Liver (tissue), 9 donors: ENCODE data around the gene ZER1. TPM values are rescaled to one million over a fixed set of nuclear protein-coding genes. Genes with fewer than 3 reads are reported as not detected.
A peak's percentile ranks its signal among the peaks of the same experiment; 100 is the strongest.
"Not testable (repeated sequence)": the region's sequence is repeated elsewhere in the genome, so short reads cannot be mapped to it uniquely, and the experiment has no call there.

Experiments used
- DNase-seq: peaks from one replicate; pipeline ENCODE4 v3.0.0-alpha.2; 2017; ENCODE audit warnings: low spot score
- H3K27ac ChIP-seq, 2 donors: one replicate each; pipeline ENCODE4 v1.7.0; 2013; ENCODE audit warnings: inconsistent platforms in 2 of 2, low read length in 2 of 2, control low read depth in 1 of 2, low read depth in 1 of 2, mild to moderate bottlenecking in 1 of 2
- H3K27me3 ChIP-seq, 4 donors: one replicate each; pipeline versions ENCODE4 v1.6.1 to v1.7.0; 2013; ENCODE audit warnings: low read length in 3 of 4, inconsistent platforms in 1 of 4, mild to moderate bottlenecking in 1 of 4, moderate library complexity in 1 of 4; ENCODE audit not compliant: control insufficient read depth in 4 of 4, insufficient read depth in 4 of 4
- H3K36me3 ChIP-seq, 4 donors: one replicate each; pipeline versions ENCODE4 v1.6.1 to v1.7.0; 2013; ENCODE audit warnings: low read length in 3 of 4, mild to moderate bottlenecking in 3 of 4, low read depth in 1 of 4, moderate library complexity in 1 of 4; ENCODE audit not compliant: control insufficient read depth in 4 of 4, insufficient read depth in 3 of 4
- H3K4me1 ChIP-seq, 4 donors: one replicate each; pipeline versions ENCODE4 v1.6.1 to v1.7.0; 2013; ENCODE audit warnings: low read length in 3 of 4, mild to moderate bottlenecking in 3 of 4, moderate library complexity in 1 of 4; ENCODE audit not compliant: control insufficient read depth in 4 of 4, insufficient read depth in 4 of 4
- H3K4me3 ChIP-seq, 3 donors: one replicate each; pipeline versions ENCODE4 v1.6.1 to v1.7.0; 2013; ENCODE audit warnings: low read length in 3 of 3, control low read depth in 1 of 3, low read depth in 1 of 3, mild to moderate bottlenecking in 1 of 3
- H3K9ac ChIP-seq, 2 donors: one replicate each; pipeline ENCODE4 v1.7.0; 2013; ENCODE audit warnings: low read length in 2 of 2, mild to moderate bottlenecking in 2 of 2, moderate library complexity in 2 of 2, control low read depth in 1 of 2, low read depth in 1 of 2
- H3K9me3 ChIP-seq, 4 donors: one replicate each; pipeline versions ENCODE4 v1.6.1 to v1.7.0; 2013; ENCODE audit warnings: low read length in 3 of 4; ENCODE audit not compliant: control insufficient read depth in 4 of 4
- ATF3 ChIP-seq: IDR thresholded peaks from 2 replicates; pipeline ENCODE4 v1.6.1; 2016; ENCODE audit warnings: antibody characterized with exemption
- EGR1 ChIP-seq, 2 donors: IDR thresholded peaks; 2 replicates each; pipeline ENCODE4 v1.6.1; 2016 to 2018; ENCODE audit warnings: antibody characterized with exemption in 2 of 2, low read depth in 2 of 2
- FOXA1 ChIP-seq: IDR thresholded peaks from 2 replicates; pipeline ENCODE4 v1.6.1; 2016; ENCODE audit warnings: antibody characterized with exemption
- HNF4G ChIP-seq: IDR thresholded peaks from 2 replicates; pipeline ENCODE4 v1.6.1; 2016; ENCODE audit warnings: antibody characterized with exemption
- RAD21 ChIP-seq, 2 donors: IDR thresholded peaks; 2 replicates each; pipeline ENCODE4 v1.6.1; 2016; ENCODE audit warnings: antibody characterized with exemption in 2 of 2, mild to moderate bottlenecking in 2 of 2
- REST ChIP-seq: IDR thresholded peaks from 2 replicates; pipeline ENCODE4 v1.6.1; 2016; ENCODE audit warnings: antibody characterized with exemption, mild to moderate bottlenecking
- TAF1 ChIP-seq: conservative IDR thresholded peaks from 2 replicates; pipeline ENCODE4 v1.6.1; 2016; ENCODE audit warnings: antibody characterized with exemption, mild to moderate bottlenecking
- YY1 ChIP-seq: IDR thresholded peaks from 2 replicates; pipeline ENCODE4 v1.6.1; 2016; ENCODE audit warnings: antibody characterized with exemption, mild to moderate bottlenecking
- WGBS: extraction: QIAGEN DNeasy Blood & Tissue Kit; methylation state at CpG from one replicate; pipeline ENCODE4 v1.1.7; 2013; 5-methylcytosine and 5-hydroxymethylcytosine counted together
- polyA plus RNA-seq, 2 donors: library from polyadenylated mRNA; stranded (reverse) in 1 of 2; unstranded in 1 of 2; fragments of 200-250 nt in 1 of 2; fragments of >200 nt in 1 of 2; fragmentation: Nextera tagmentation in 1 of 2; extraction: Ambion mirVana in 1 of 2; gene quantifications; one replicate each; pipeline versions ENCODE4 v1.2.1 to v1.2.3, GENCODE V29; 2013 to 2015
- total RNA-seq, 2 donors: library from RNA; depleted of rRNA; stranded (reverse); fragments of >200 nt; gene quantifications; one replicate each; pipeline ENCODE4 v1.2.3, GENCODE V29; 2014
- TF ChIP-seq, protein P1 (sequence below): fragments of 150-350 bp; IDR thresholded peaks from 2 replicates; pipeline ENCODE4 v1.5.1; 2017; ENCODE audit warnings: improper control_type of control experiment, low read depth, low read length; ENCODE audit not compliant: missing input control
- TF ChIP-seq, protein P2 (sequence below): IDR thresholded peaks from 2 replicates; pipeline ENCODE4 v1.6.1; 2016; ENCODE audit warnings: antibody characterized with exemption
- donor health status: healthy.
- donor health status: healthy.
- donor health status: healthy.
- donor health status: healthy.
- donor health status: healthy.

ZER1 gene
- total and polyA plus RNA-seq, 4 donors = 7.6 to 29.1 (median 15.8) TPM

DNA sequence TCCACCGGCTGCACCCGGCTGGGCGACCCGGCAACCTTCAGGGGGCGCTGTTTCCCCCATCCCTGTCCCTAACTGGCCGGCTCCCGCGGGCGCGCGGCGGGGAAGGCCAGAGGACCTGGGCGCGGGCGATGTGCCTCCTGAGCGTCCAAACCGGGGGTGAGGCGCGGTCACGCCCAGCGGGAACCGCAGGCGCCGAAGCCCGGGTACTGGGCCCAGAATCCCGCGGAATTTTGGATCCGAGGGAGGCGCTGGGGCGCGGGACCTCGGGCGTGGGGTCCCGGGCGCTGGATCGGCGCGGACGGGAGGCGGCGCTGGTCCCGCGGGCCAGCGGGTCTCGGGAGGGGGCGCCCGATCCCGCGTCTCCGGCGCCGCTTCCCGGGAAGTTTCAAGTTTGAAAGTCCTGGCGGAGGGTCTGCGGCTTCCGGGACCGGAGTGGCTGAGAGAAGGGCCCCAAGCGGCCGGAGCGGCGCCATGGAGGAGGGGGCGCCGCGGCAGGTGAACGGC, 69.2 kb downstream of the ZER1 start, which contains the start of gene PKN3:
Gene PKN3 (plus strand): TSS at position 59 of the 504 bp plus-strand sequence. CDS start 413 bp downstream, at position 472.
- Histone ChIP-seq H3K4me1 (peaks cover 0 to 8% (median 0%) of the 10 kb centered on the region in 4 donors), H3K4me3 (peak within 1 kb of the TSS; percentile 29 to 83 (median 58)), H3K9ac (peak within 1 kb of the TSS in 1 of 2 donors; percentile 39), H3K27me3 (no peaks in the 10 kb centered on the region), H3K9me3 (no peaks in the 10 kb centered on the region), H3K27ac (peak within 1 kb of the TSS in 1 of 2 donors; percentile 43), H3K36me3 (no peaks in the 10 kb centered on the region)
- DNase-seq = peak; percentile 94
- under 1% methylated on average over 65 of the region's 65 CpGs for WGBS
- TF ChIP-seq YY1 (peak; percentile 22), TAF1 (no peak), ATF3 (no peak), RAD21 (IDR thresholded peaks at IDR 0.05) (peak; percentile 63 to 76), EGR1 (IDR thresholded peaks at IDR 0.05; ENCODE audit: low read depth in 2 of 2) (no peak), REST (no peak)
- TF ChIP-seq, protein P1, sequence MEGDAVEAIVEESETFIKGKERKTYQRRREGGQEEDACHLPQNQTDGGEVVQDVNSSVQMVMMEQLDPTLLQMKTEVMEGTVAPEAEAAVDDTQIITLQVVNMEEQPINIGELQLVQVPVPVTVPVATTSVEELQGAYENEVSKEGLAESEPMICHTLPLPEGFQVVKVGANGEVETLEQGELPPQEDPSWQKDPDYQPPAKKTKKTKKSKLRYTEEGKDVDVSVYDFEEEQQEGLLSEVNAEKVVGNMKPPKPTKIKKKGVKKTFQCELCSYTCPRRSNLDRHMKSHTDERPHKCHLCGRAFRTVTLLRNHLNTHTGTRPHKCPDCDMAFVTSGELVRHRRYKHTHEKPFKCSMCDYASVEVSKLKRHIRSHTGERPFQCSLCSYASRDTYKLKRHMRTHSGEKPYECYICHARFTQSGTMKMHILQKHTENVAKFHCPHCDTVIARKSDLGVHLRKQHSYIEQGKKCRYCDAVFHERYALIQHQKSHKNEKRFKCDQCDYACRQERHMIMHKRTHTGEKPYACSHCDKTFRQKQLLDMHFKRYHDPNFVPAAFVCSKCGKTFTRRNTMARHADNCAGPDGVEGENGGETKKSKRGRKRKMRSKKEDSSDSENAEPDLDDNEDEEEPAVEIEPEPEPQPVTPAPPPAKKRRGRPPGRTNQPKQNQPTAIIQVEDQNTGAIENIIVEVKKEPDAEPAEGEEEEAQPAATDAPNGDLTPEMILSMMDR = peak; percentile 73

DNA sequence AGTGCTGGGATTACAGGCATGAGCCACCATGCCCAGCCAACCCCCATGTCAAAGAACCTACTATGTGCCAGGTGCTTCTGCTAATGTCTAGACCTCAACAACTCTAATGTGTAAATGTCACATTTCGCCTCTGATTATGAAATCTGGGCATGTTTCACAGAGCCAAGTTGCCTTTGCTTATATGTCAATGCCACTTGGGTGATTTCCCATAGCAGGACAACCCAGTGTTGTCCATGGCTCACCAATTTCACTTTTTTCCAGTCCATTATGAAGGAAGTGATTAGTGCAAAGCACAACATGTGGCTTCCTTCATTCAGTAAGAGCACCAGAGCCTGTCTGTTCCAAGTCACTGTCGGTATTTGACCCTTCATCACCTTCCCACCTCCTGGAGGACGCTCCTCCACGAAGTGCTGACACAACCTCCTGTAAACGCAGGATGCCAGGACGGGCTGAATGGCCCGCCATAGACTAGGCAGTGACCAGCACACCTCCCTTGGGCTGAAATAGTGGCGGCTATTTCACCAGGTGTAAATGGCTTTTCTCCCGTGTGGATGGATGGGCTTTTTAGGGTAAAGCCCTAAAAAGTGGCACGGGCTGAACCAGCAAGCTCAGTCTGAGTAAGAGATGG, 70.4 kb downstream of the ZER1 start:
- H3K9ac ChIP-seq = no peak overlapping the region
- 76% methylated on average over 10 of the region's 10 CpGs for WGBS
- DNase-seq = no peak
- TF ChIP-seq YY1 (no peak), ATF3 (no peak), HNF4G (no peak), FOXA1 (no peak)
- TF ChIP-seq, protein P2, sequence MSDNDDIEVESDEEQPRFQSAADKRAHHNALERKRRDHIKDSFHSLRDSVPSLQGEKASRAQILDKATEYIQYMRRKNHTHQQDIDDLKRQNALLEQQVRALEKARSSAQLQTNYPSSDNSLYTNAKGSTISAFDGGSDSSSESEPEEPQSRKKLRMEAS = no peak
- H3K27me3 ChIP-seq = no peaks in the 10 kb centered on the region
- no peak overlapping the region for H3K4me3 ChIP-seq
- H3K4me1 ChIP-seq = peaks cover 0 to 8% (median 0%) of the 10 kb centered on the region in 4 donors
- peaks cover 0 to 4% (median 1%) of the 10 kb centered on the region in 4 donors for H3K36me3 ChIP-seq
- no peaks in the 10 kb centered on the region for H3K9me3 ChIP-seq
- no peak overlapping the region for H3K27ac ChIP-seq

DNA sequence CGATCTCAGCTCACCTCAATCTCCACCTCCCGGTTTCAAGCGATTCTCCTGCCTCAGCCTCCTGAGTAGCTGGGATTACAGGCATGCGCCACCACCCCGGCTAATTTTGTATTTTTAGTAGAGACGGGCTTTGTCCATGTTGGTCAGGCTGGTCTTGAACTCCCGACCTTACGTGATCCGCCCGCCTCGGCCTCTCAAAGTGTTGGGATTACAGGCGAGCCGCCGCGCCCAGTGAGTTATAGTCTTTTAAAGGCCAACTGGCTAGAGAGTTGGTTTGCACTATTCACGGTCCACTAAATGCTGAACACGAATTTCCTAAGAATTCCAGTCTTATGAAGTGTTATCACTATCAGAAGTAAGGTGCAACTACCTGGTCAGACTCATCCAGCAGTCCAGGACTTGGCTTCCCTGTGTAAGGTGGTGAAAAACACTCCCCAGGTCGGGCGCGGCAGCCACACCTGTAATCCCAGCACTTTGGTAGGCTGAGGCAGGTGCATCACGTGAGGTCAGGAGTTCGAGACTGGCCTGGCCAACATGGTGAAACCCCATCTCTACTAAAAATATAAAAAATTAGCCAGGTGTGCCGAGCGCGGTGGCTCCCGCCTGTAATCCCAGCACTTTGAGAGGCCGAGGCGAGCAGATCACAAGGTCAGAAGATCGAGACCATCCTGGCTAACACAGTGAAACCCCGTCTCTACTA, 72.5 kb downstream of the ZER1 start:
- peaks cover 3 to 11% (median 7%) of the 10 kb centered on the region in 4 donors for H3K36me3 ChIP-seq
- not testable (repeated sequence) for H3K27ac ChIP-seq, H3K27me3 ChIP-seq, H3K4me3 ChIP-seq, DNase-seq, H3K4me1 ChIP-seq, H3K9ac ChIP-seq, H3K9me3 ChIP-seq
- WGBS = 94% methylated on average over 30 of the region's 30 CpGs
